Measurements from ENCODE around the gene PRKCH. TPM values are rescaled to one million over a fixed set of nuclear protein-coding genes. Genes with fewer than 3 reads are reported as not detected.

PRKCH gene
- total and polyA plus RNA-seq, 2 experiments from 2014 or later, result 7.1 to 11.2 TPM

DNA sequence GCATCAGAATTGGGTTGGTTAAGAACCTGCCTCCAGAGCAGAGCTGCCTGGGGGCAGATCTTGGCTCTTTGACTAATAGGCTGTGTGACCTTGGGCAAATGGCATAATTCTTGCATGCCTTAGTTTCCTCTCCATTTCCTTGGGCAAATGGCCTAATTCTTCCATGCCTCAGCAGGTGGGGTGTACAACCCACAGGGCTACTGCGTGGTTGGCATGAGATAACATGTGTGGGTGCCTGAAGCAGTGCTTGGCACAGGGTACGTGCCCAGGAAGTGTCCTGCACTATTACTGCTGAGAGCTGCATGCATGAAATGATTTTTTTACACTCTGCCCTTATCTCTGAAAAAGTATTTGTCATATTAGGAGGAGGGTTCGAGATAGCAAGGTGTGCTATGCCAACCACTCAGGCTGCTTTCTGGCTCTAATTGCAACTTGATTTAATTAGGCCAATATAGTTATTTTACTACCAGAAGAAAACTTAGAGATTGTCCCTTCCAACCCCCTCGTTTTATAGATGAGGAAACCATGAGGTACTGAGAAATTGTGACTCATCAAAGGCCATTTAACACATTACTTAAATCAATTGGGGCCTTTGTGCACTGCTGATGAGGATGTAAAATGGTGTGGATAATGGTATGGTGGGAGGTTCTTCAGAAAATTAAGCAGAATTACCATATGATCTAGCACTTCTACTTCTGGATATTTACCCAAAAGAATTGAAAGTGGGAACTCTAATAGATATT is 212.3 kb downstream of the PRKCH start:
- H4K20me1 ChIP-seq (ENCODE audit: insufficient read depth, poor library complexity, severe bottlenecking), result no peaks in the 10 kb centered on the region
- H3K9me3 ChIP-seq (ENCODE audit: low read depth), result no peaks in the 10 kb centered on the region
- H3K4me2 ChIP-seq, result no peak overlapping the region
- no peaks in the 10 kb centered on the region for H3K9me2 ChIP-seq (replicated peaks; ENCODE audit: insufficient read depth)
- no peak overlapping the region for H3K27ac ChIP-seq
- TF ChIP-seq EZH2phosphoT487 (IDR thresholded peaks at IDR 0.05; ENCODE audit: low read depth, severe bottlenecking, unreplicated experiment) (no peak), EZH2 (IDR thresholded peaks at IDR 0.05; ENCODE audit: borderline replicate concordance) (no peak)
- TF ChIP-seq, protein P1, sequence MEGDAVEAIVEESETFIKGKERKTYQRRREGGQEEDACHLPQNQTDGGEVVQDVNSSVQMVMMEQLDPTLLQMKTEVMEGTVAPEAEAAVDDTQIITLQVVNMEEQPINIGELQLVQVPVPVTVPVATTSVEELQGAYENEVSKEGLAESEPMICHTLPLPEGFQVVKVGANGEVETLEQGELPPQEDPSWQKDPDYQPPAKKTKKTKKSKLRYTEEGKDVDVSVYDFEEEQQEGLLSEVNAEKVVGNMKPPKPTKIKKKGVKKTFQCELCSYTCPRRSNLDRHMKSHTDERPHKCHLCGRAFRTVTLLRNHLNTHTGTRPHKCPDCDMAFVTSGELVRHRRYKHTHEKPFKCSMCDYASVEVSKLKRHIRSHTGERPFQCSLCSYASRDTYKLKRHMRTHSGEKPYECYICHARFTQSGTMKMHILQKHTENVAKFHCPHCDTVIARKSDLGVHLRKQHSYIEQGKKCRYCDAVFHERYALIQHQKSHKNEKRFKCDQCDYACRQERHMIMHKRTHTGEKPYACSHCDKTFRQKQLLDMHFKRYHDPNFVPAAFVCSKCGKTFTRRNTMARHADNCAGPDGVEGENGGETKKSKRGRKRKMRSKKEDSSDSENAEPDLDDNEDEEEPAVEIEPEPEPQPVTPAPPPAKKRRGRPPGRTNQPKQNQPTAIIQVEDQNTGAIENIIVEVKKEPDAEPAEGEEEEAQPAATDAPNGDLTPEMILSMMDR (IDR thresholded peaks at IDR 0.05; ENCODE audit: poor library complexity), result no peak
- no peaks in the 10 kb centered on the region for H3K27me3 ChIP-seq
- H3K4me3 ChIP-seq, result no peak overlapping the region
- DNase-seq (ENCODE audit: low spot score), result no peak
- 86% methylated on average over 4 of the region's 4 CpGs for WGBS (ENCODE audit: low lambda C conversion rate, missing lambda C conversion rate)
- H2AFZ ChIP-seq, result no peak overlapping the region
- no peaks in the 10 kb centered on the region for H3K79me2 ChIP-seq
- no peaks in the 10 kb centered on the region for H3K36me3 ChIP-seq (replicated peaks; ENCODE audit: insufficient read depth, low read depth)
- peaks cover 25% of the 10 kb centered on the region for H3K4me1 ChIP-seq (ENCODE audit: insufficient read depth)

DNA sequence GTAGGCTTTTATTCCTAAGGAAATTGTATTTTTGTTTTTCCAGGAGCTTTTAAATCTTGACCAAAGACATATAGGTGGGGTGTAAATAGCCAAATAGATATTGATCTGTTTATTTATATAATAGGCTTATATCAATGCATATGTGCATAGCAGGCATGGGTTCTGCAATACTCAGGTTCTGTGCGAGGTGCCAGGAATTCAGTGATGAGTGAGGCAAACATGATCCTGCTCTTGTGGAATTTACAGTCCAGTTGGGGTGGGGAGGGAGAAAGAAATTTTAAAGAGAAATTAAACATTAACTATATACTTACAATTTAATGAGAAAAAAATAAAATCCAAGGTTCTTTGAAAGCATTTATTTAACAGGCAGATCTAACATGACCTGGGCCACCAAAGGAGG is 213.7 kb downstream of the PRKCH start:
- H3K27ac ChIP-seq, result no peak overlapping the region
- H2AFZ ChIP-seq, result no peak overlapping the region
- TF ChIP-seq EZH2phosphoT487 (IDR thresholded peaks at IDR 0.05; ENCODE audit: low read depth, severe bottlenecking, unreplicated experiment) (no peak), EZH2 (IDR thresholded peaks at IDR 0.05; ENCODE audit: borderline replicate concordance) (no peak)
- TF ChIP-seq, protein P1 (IDR thresholded peaks at IDR 0.05; ENCODE audit: poor library complexity), result no peak
- H4K20me1 ChIP-seq (ENCODE audit: insufficient read depth, poor library complexity, severe bottlenecking), result no peaks in the 10 kb centered on the region
- DNase-seq (ENCODE audit: low spot score), result no peak
- H3K4me1 ChIP-seq (ENCODE audit: insufficient read depth), result peaks cover 25% of the 10 kb centered on the region
- no peak overlapping the region for H3K4me2 ChIP-seq
- WGBS (ENCODE audit: low lambda C conversion rate, missing lambda C conversion rate), result 83% methylated on average over 1 of the region's 1 CpG
- H3K9me3 ChIP-seq (ENCODE audit: low read depth), result no peaks in the 10 kb centered on the region
- no peaks in the 10 kb centered on the region for H3K36me3 ChIP-seq (replicated peaks; ENCODE audit: insufficient read depth, low read depth)
- H3K79me2 ChIP-seq, result no peaks in the 10 kb centered on the region
- no peaks in the 10 kb centered on the region for H3K9me2 ChIP-seq (replicated peaks; ENCODE audit: insufficient read depth)
- no peak overlapping the region for H3K4me3 ChIP-seq
- no peaks in the 10 kb centered on the region for H3K27me3 ChIP-seq

DNA sequence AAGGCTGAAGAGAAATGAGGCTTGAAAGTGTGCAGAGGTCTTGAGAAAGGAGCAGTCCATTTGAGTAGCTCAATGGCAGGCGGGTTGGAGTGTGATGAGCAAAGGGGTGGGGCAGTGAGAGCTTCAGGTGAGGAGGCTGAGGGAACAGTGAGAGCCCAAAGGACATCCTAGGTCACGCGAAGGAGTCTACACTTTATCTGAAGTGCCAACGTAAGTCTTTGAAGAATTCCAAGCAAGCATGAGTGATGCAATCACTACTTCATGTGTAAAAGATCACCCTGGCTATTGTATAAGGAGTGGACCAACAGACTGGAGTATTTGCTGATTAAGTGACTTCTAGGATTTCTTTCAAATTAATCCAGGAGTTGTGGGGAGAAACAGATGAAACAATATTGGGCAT is 214.1 kb downstream of the PRKCH start:
- H3K4me3 ChIP-seq, result no peak overlapping the region
- H3K27ac ChIP-seq, result no peak overlapping the region
- TF ChIP-seq EZH2phosphoT487 (IDR thresholded peaks at IDR 0.05; ENCODE audit: low read depth, severe bottlenecking, unreplicated experiment) (no peak), EZH2 (IDR thresholded peaks at IDR 0.05; ENCODE audit: borderline replicate concordance) (no peak)
- TF ChIP-seq, protein P1 (IDR thresholded peaks at IDR 0.05; ENCODE audit: poor library complexity), result no peak
- H3K4me2 ChIP-seq, result no peak overlapping the region
- no peaks in the 10 kb centered on the region for H4K20me1 ChIP-seq (ENCODE audit: insufficient read depth, poor library complexity, severe bottlenecking)
- H3K9me3 ChIP-seq (ENCODE audit: low read depth), result no peaks in the 10 kb centered on the region
- no peaks in the 10 kb centered on the region for H3K36me3 ChIP-seq (replicated peaks; ENCODE audit: insufficient read depth, low read depth)
- no peak overlapping the region for H2AFZ ChIP-seq
- no peaks in the 10 kb centered on the region for H3K79me2 ChIP-seq
- H3K9me2 ChIP-seq (replicated peaks; ENCODE audit: insufficient read depth), result no peaks in the 10 kb centered on the region
- WGBS (ENCODE audit: low lambda C conversion rate, missing lambda C conversion rate), result 81% methylated on average over 4 of the region's 4 CpGs
- peaks cover 25% of the 10 kb centered on the region for H3K4me1 ChIP-seq (ENCODE audit: insufficient read depth)
- DNase-seq (ENCODE audit: low spot score), result no peak
- H3K27me3 ChIP-seq, result no peaks in the 10 kb centered on the region

All from hepatocyte (in vitro differentiated cells).